RWPE1 (cell line): ENCODE data around the gene KCNQ1.

Experiments
- CTCF ChIA-PET: fragments of 350-600 bp; sonication (Branson Sonifier 250); formaldehyde crosslinking; extraction: SDS; loops from one replicate; lab custom pipeline; 2021; lab: Yijun Ruan, JAX
- POLR2A ChIA-PET: fragments of 400-600 bp; formaldehyde crosslinking; extraction: SDS; loops from one replicate; lab custom pipeline; 2020; ENCODE audit warnings: antibody characterized with exemption; ENCODE audit not compliant: low non-redundant PET; lab: Yijun Ruan, JAX
- DNase-seq: peaks from one replicate; pipeline ENCODE4 v3.0.0; 2012; ENCODE audit warnings: low spot score
- H3K27ac ChIP-seq: fragments of 450-650 bp; 2 replicates; pipeline ENCODE4 v1.5.1; 2017
- TF ChIP-seq, protein P1 (sequence below): fragments of 450-650 bp; conservative IDR thresholded peaks from 2 replicates; pipeline ENCODE4 v1.5.1; 2017; ENCODE audit warnings: low read depth, mild to moderate bottlenecking

KCNQ1 gene

DNA sequence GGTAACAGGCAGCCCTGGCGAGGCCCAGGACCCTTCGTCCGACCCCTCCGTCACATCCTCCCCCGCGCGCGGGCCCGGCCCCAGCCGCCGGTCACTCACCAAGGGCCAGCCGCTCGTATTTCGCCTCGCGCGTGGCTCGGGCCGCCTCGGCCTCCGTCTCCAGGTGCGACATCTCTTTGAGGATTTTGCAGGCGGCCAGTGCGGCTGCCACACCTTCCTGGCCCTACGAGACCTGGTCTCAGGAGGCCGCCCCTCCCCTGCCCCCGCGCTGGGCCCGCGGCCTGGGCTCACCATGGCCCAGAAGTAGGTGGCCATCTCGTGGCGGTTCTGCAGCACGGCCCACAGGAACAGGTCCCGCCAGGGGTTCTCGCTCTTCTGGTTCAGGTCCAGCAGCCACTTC is 30.2 kb upstream of the KCNQ1 start:
- H3K27ac ChIP-seq, result no peak overlapping the region
- POLR2A ChIA-PET, result no interaction called here
- CTCF ChIA-PET, result no interaction called here
- DNase-seq, result no peak
- TF ChIP-seq, protein P1, sequence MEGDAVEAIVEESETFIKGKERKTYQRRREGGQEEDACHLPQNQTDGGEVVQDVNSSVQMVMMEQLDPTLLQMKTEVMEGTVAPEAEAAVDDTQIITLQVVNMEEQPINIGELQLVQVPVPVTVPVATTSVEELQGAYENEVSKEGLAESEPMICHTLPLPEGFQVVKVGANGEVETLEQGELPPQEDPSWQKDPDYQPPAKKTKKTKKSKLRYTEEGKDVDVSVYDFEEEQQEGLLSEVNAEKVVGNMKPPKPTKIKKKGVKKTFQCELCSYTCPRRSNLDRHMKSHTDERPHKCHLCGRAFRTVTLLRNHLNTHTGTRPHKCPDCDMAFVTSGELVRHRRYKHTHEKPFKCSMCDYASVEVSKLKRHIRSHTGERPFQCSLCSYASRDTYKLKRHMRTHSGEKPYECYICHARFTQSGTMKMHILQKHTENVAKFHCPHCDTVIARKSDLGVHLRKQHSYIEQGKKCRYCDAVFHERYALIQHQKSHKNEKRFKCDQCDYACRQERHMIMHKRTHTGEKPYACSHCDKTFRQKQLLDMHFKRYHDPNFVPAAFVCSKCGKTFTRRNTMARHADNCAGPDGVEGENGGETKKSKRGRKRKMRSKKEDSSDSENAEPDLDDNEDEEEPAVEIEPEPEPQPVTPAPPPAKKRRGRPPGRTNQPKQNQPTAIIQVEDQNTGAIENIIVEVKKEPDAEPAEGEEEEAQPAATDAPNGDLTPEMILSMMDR, result no peak

DNA sequence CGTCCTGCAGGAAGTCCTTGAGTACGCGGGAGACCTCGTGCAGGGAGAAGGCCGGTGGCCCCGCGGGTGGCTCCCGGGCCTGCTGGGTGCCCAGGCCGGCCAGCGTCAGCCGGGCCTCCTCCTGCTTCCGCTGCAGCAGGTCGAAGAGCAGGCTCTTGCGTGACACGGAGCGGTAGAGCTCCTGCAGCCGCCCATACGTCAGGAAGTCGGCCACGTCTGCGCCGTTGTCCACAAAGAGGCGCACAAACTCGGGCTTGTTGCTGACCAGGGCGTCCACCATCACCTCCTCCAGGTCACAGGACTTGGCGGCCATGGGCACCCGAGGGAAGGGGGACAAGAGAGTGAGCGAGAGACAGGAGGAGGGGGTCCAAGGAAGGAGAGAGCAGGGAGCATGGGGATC is 29.6 kb upstream of the KCNQ1 start:
- DNase-seq, result no peak
- TF ChIP-seq, protein P1, result no peak
- H3K27ac ChIP-seq, result no peak overlapping the region
- ChIA-PET POLR2A (no interaction called here), CTCF (interaction anchor here (1.7 kb wide), 1 partner anchor 110 kb away, joined by 9 read pairs; no protein-coding TSS in a partner anchor)

DNA sequence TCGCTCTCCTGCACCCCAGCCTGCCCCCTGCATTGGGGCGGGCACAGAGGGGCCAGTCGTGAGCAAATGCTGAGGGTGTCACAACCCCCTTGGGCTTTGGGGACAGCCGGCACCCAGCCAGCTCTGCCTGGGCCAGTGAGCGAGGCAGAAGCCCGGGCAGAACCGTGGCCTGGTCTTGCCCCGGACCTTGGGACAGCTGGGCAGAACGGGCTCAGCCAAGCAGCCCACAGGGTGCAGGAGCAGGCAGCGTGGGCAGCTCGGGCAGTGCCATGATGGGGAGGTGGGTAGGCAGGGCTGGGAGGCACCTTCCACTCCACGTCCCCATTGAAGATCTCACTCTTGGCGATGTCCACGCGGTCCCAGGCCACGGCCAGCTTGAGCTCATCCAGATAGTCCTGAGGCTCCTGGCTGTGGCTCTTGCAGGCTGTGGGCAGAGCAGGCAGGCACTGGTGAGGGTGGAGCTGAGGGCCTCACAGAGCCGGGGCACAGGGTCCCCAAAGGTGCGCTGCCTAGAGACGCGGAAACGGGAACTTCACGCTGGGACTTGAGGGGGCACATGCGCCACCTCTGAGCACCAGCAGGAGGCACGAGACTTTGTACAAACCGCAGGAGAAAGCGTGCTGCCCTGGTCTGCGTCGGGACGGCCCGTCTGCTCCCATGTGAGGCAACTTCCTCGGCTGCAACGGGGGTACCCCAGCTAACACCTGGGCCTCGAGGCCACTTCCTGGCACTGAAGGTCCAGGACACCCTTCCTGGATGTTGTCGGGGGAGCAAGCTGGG is 29.0 kb upstream of the KCNQ1 start:
- no peak for DNase-seq
- CTCF ChIA-PET, result interaction anchor here (1.0 to 1.7 kb wide), 2 partner anchors 15 to 111 kb away, joined by 5 to 9 read pairs; partner anchors contain the start of gene TSSC4
- no peak overlapping the region for H3K27ac ChIP-seq
- POLR2A ChIA-PET, result no interaction called here
- TF ChIP-seq, protein P1, result no peak

DNA sequence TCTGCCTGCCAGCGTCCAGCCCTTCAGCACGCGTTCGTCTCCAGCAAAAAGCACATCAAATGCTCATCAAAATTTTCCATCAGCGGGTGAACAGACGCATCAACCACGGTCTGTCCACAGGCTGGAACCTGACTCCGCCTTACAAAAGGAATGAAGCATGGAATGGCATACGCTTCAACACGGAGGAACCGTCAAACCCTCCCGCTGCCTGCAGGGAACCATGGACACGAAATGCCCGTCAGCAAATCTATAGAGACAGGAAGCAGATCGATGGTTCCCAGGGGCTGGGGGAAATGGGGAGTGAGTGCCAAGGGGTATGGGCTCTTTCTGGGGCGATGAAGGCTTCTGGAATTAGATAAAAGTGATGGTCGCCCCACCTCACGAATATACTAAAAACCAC is 28.0 kb upstream of the KCNQ1 start:
- DNase-seq, result no peak
- no peak overlapping the region for H3K27ac ChIP-seq
- CTCF ChIA-PET, result interaction anchor here (0.5 to 1.7 kb wide), 3 partner anchors 16 to 116 kb away, joined by 3 to 9 read pairs (median 5); partner anchors contain the start of gene TSSC4
- TF ChIP-seq, protein P1, result no peak
- POLR2A ChIA-PET, result no interaction called here

DNA sequence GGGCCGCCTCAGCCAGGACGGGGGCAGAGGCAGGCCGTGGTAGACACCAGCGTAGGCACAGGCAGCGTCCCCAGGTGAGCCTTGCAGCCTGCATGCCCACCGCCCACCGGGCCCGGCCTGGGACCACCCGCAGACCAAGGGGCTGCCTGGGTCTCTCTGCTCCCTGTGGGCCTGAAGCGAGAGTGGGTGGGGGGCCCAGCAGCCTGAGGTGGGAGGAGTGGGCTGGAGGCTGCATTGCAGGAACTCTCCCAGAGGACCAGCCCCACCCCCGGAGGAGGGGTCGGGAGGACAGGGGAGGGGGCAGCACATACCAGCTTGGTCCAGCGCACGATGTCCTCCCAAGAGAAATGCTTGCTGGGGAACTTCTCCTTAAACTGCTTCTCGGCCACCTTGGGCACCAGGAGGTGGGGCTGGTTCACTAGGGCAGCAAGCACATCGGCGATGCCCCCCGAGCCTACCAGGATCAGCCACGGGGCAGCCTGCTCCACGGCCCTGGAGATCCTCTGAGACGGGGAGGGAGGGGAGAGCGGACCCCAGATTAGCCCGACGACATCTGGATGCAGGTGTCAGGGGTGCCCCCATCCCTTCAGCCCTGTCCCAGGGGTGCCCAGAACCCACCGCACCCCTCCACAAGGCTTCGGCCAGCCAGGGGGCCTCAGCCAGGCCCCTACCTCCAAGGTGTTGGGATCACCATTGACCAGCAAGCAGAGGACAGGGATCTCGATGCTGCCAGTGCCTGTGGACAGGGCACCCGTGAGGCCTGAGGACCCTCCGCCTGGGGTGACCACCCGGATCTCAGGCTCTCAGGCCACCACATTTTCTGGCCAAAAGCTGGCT is 26.7 kb upstream of the KCNQ1 start:
- CTCF ChIA-PET, result interaction anchor here (0.6 to 4.8 kb wide), 5 partner anchors 65 to 720 kb away, joined by 3 to 161 read pairs (median 4); partner anchors contain the start of genes C11orf21 and TSPAN32
- TF ChIP-seq, protein P1, result no peak
- POLR2A ChIA-PET, result no interaction called here
- no peak for DNase-seq
- no peak overlapping the region for H3K27ac ChIP-seq

DNA sequence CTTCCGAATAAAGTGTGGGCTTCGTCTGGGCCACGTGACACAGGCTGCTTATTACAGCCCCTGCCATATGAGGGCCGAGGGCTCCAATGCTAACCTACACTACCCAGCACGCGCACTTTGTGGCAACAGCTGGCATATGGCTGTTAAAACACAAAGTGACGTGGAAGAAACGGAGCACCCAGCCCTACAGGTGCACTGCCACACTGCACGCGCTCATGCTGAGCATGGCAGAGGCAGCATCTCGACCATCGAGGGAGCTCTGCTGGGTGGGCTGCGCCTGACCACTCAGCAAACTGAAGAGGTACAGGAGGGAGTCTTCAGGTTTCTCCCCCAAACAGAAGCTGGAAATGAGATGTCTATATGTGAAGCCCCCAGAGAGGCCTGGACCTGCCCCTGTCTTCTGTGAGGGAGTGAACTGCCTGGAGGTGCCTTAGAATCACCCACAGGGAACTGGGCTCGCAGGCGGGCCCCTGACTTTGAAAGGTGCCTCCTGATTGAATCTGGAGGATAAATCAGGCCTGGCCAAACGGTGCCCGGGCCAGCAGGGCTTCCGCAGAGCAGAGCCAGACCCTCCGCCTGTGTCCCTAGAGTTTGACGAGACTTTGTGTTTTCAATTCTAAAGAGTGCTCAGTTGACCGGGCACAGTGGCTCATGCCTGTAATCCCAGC is 26.0 kb upstream of the KCNQ1 start:
- CTCF ChIA-PET, result interaction anchor here (0.5 to 4.8 kb wide), 28 partner anchors 10 to 766 kb away, joined by 3 to 161 read pairs (median 4); partner anchors contain the start of genes C11orf21, CD81, TSPAN32 and TSSC4
- POLR2A ChIA-PET, result no interaction called here
- TF ChIP-seq, protein P1, result no peak
- no peak for DNase-seq
- H3K27ac ChIP-seq, result no peak overlapping the region
